GM18868 (cell line): ENCODE measurements around the gene NDUFS5.
"Not testable (repeated sequence)": the region's sequence is repeated elsewhere in the genome, so short reads cannot be mapped to it uniquely, and the experiment has no call there.

Experiments used
- ATAC-seq: cut with Tn5 transposase; IDR thresholded peaks from one replicate; pipeline ENCODE4 v1.9.1; 2021; ENCODE audit warnings: mild to moderate bottlenecking, moderate library complexity; ENCODE audit not compliant: unreplicated experiment

Gene NDUFS5

DNA sequence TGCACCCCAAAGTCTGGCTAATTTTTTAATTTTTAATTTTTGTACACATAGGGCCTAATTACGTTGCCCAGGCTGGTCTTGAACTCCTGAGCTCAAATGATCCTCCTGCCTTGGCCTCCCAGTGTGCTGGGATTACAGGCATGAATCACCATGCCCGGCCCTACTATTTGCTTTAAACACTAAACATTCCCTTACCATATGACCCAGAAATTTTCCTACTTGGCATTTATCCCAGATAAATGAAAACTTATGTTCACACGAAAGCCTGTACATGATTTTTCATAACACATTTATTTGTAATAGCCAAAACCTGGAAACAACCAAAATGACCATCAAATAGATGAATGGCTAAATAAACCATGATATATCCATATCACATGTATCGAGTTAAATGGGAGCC lies 35.8 kb downstream of the NDUFS5 start:
- no peak for ATAC-seq

DNA sequence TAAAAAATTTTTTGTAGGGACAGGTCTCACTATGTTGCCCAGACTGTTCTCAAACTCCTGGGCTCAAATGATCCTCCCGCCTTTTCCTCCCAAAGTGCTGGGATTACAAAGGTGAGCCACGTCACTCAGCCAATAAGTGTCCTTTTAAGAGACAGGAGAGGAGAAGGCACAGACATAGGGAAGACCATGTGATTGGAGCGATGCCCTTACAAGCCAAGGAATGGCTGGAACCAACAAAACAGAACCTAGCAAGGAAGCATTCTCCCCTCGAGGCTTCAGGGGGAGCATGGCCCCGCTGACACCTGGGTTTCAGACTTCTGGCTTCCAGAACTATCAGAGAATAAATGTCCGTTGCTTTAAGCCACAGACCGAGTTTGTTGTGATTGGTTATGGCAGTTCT lies 37.0 kb downstream of the NDUFS5 start:
- no peak for ATAC-seq

DNA sequence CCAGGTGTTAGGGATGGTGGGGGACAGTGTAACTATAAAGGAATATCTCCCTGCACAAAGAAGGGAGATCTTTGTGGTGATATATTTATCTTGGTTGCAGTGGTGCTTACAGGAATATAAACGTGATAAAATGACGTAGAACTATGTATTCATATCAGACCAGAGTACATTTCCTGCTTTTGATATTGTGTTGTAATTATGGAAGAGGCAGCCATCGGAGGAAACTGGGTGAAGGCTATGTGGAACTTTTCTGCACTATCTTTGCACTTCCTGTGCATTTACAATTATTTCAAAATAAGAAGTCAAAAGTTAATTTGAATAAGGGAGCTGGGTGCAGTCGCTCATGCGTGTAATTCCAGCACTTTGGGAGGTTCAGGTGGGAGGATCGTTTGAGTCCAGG lies 37.6 kb downstream of the NDUFS5 start:
- no peak for ATAC-seq

DNA sequence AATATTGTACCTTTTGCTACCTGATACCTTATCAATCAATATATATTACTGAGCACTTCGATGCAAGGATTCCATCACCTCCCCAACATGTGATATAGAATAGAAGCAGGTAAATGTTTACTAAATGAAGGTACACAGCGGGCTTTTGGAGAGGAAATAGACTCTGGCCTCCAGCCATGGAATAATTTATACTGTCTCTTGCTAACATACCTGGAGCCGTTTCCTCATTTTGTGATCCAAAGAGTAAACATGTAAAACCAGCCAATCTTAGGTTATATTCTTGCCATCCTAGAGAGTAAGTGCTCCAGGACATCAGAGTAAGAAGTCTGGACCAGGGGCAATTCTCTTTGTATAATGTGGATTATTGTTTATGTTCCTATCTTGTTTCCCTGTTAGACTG lies 39.4 kb downstream of the NDUFS5 start:
- no peak for ATAC-seq

DNA sequence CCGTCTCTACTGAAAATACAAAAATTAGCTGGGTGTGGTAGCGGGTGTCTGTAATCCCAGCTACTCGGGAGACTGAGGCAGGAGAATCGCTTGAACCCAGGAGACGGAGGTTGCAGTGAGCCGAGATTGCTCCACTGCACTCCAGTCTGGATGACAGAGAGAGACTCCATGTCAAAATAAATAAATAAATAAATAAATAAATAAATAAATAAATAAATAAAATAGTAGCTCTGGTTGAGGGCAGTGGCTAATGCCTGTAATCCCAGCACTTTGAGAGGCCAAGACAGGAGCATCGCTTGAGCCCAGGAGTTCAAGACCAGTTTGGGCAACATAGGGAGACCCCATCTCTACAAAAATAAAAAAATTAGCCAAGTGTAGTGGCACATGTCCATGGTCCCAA lies 42.1 kb downstream of the NDUFS5 start:
- not testable (repeated sequence) for ATAC-seq

DNA sequence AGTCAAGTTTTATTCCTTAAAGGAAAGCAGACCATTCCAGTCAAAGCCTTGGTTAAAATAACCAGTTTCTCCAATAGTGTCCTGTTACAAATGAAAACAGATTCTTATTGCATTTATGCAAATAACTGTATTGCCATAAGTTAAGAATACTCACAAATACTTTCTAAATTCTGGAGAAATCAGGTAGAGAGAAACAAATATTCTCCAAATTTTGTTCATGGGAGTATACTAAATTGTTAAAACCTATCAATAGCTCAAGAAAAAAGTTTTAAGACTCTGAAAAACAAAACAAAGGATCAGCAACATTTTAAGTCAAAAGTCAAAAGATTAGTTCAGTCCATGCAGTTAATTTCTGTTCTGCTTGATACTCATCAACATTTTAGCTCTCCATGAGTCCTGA lies 45.4 kb downstream of the NDUFS5 start:
- ATAC-seq, result not testable (repeated sequence)

DNA sequence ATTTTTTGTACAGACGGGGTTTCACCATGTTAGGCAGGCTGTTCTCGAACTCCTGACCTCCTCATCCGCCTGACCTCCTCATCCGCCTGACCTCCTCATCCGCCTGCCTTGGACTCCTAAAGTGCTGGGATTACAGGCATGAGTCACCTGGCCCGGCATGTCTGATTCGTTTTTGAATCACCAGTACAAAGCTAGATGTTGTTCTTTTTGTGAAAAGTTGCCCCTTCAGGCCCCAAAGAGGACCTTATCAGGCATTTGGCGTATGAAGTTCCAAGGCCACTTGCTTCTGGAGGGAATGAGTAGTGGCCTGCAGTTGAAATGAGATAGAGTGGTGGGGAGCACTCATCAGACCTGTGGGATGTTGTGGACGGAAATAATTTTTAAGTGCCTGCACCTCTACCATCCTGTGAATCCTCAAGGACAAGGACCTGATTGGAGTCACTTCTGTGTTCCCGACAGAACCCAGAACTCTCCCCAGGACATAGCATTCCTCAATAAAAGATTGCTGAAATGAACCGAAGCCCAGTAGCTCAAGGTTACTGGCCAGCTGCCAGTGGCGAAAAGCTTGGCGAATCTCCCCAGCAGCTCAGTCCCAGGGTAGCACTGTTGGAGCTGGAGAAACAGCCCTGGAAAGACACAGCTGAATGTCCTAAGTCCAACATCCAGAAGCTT lies 50.1 kb downstream of the NDUFS5 start:
- ATAC-seq, result no peak

DNA sequence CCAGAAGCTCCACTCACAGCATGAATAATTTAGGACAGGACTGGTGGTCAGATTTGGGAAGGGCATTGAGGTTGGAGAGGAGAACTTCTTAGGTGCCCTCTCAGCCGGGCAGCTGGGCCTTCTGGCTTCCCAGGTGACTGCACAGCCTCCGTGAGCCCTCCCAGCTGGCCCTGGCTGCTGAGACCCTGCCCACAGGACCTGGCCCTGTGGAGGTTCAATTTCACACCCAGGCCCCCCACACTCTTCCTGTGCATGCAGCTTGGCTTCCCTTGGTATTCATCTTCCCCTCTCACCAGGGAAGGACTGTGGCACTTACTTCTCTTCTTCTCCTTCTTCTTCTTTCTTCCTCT lies 50.6 kb downstream of the NDUFS5 start:
- no peak for ATAC-seq

DNA sequence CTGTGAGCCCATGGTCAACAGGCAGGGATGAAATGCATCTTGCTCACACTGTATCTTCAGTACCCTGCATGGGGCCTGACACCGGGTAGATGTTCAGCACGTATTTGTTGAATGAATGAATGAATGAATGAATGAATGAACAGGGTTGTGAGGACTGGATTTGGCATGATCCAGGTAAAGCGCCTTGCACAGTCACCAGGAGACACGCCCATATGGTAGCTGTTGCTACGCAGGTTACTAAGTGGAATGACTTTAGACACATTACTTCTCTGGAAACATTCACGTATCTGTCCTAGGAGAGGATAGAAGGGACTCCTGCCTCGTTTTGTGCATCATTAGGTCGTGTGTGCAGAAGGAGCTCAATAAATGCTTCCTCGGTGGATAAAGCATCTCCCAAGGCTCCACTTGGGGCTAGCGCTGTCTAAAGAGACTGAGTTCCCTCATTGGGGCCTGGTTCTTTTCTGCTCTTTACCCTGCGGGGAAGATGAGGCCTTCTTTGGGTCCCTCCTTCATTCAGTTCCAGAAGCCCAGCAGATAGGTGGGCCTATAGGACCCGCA lies 54.2 kb downstream of the NDUFS5 start:
- ATAC-seq, result no peak

DNA sequence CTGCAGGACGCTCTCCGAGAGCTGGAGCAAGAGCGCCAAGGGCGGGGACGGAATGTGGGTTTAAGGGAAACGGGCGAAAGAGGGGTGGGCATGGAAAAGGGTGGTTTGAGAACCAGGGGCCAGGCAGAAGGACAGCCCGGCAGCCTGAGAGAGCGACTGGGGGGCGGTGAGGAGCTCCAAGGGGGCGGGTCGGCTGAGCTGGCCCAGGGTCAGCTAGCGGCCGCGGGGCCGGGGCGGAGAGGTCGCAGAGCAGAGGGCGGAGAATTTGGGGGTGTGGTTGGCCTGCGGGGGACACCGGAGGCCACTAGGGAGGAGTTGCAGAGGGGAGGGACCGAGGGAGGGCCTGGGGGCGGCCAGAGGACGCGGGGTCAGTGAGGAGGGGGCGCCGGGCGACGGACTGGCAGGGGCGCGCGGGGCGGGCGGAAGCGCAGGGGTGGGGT lies 54.7 kb downstream of the NDUFS5 start:
- ATAC-seq, result no peak

DNA sequence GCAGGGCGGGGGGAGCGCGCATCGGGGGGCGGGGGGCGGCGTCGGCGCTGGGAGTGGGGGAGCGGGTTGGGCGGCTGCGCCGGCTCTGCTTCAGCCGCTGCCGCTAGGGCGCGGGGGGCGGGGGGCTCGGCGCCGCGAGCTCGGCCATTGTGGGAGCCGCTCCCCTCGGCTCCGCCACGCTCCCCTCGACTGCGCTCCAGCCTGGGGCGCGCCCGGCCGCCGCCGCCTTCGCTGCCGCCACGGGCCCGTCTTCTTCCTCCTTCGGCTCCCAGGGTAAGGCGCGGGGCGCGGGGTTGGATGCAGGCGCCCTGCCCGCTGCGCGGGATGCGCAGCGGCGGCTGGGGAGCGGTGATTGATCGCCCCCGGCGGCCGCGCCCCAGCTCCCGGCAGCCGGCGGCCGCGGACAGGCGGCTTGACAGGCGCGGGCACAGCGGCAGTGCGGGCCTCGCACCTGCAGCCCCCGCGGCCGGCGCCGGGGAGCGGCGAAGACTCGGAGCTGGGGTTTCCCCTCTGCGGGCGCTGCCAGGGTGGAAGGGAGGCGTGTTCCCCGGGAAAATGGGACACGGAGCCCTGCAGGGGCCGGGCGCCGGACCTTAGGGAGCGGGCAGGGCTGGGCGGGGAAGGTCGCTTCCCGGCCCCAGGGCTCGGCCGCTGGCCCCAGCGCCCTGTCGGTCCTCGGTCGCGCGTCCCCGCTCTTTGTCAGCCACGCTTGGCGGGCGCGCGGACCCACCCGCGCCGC lies 55.3 kb downstream of the NDUFS5 start:
- ATAC-seq, result no peak

DNA sequence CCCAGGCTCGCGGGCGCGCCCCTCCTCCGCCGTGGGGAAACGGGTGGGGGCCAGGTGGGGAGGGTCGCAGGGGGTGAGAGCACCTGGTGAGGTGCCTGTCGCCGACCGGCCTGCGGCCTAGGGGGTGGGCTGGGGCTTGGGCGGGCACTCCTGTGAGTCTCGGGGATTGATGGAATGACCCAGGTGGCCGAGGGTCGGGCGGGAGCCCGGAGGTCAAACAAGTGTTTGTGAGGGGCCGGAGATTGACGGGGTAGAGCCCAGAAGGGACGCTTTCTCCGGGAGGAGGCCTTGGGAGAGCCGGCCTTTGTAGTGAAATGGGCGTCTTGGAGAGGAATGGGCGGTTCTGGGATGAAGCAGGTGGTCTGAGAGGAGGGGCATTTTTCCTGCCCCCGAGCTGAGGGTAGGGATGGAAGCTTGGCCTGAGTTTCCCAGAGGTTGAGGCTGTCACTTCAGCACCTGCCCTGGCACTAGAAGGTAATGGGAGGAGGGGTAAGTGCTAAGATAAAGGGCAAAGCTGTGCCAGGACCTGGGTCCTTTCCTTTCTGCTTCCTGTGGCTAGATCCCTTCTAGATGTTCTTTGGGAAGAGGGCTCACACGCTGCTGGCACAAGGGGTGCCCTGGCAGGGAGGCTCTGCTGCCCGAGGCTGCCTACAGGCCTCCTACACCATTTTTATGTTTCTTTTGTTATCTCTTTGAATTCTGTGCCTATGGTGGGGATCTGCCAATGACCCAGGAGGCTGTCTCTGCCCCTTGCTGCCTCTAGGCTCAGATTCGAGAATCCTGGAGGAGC lies 56.1 kb downstream of the NDUFS5 start:
- no peak for ATAC-seq

DNA sequence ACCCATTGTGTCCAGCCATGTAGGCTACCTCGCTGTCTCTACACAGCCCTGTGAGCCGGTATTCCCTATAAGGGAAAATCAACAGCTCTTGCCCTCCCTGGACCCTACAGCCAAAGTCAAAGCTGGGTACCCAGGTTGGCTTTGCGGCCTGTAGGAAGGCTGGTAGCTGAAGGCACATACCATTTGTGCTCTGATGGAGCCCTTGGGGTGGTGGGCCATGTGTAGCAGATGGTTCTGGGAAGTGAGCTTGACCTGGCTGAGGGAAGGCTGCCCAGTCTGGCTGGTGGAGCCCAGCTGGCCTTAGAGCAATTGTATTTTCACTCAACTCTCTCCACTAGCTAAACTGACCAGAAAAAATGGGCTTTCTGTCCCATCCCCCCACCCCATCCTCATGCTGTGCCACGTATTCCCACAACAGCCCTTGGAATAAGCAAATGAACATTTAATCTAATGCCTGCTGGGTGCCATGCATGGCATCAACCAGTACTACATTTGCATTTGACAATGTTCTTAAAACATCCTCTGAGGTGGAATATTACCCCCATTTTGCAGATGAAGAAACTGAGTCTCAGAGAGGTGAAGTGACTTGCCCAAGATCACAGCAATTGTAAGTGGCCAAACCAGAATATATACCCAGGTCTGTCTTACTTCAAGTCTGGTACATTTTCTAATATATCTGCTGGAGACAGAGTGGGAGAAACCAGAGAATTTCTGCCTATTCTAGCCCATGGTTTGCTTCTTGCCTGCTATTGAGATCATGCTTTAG lies 56.8 kb downstream of the NDUFS5 start:
- no peak for ATAC-seq

DNA sequence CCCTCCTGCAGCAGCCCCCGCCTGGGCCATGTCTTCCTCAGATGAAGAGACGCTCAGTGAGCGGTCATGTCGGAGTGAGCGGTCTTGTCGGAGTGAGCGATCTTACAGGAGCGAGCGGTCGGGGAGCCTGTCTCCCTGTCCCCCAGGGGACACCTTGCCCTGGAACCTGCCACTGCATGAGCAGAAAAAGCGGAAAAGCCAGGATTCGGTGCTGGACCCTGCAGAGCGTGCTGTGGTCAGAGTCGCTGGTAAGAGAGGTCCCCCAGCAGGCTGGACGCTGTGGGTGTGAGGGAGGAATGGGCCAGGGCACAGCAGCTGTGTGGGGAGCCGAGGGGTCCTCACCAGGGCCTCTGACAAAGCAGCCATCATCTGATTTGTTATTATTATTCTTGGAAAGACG lies 58.0 kb downstream of the NDUFS5 start:
- no peak for ATAC-seq
